Hindlimb muscle (tissue), 1 donor: ENCODE data around the gene ADAMTS17. TPM values are rescaled to one million over a fixed set of nuclear protein-coding genes. Genes with fewer than 3 reads are reported as not detected.

Source experiments
- DNase-seq: peaks from one replicate; pipeline ENCODE4 v3.0.0-alpha.2; 2013
- polyA plus RNA-seq: library from polyadenylated mRNA; unstranded; fragments of 120-200 nt; gene quantifications from one replicate; pipeline ENCODE4 v1.2.1, GENCODE V29; 2013; ENCODE audit not compliant: insufficient read length

ADAMTS17 gene
- polyA plus RNA-seq, 1 donor = 4.4 TPM

GRCh38 chr15:100124361-100124760 is 217.4 kb downstream of the ADAMTS17 start:
- no peak for DNase-seq

GRCh38 chr15:100123611-100124010 is 218.2 kb downstream of the ADAMTS17 start:
- DNase-seq = no peak

GRCh38 chr15:100121285-100121684 is 220.5 kb downstream of the ADAMTS17 start:
- DNase-seq = no peak

GRCh38 chr15:100120111-100120510 is 221.7 kb downstream of the ADAMTS17 start:
- no peak for DNase-seq

- no peak for DNase-seq
These were observed 223.2 kb downstream of the ADAMTS17 start for GRCh38 chr15:100118546-100118945.

GRCh38 chr15:100116416-100117190 is 225.2 kb downstream of the ADAMTS17 start:
- peak; percentile 63 for DNase-seq

GRCh38 chr15:100115711-100116090 is 226.1 kb downstream of the ADAMTS17 start:
- DNase-seq = no peak

GRCh38 chr15:100115066-100115710 is 226.6 kb downstream of the ADAMTS17 start:
- no peak for DNase-seq

GRCh38 chr15:100114571-100114970 is 227.2 kb downstream of the ADAMTS17 start:
- DNase-seq = no peak

- peak; percentile 70 for DNase-seq
These were observed 227.7 kb downstream of the ADAMTS17 start for GRCh38 chr15:100114100-100114499.

- peak; percentile 73 for DNase-seq
These were observed 228.3 kb downstream of the ADAMTS17 start for GRCh38 chr15:100113351-100114080.

- no peak for DNase-seq
These were observed 229.0 kb downstream of the ADAMTS17 start for GRCh38 chr15:100112636-100113305.

- DNase-seq = no peak
These were observed 229.7 kb downstream of the ADAMTS17 start for GRCh38 chr15:100112061-100112420.

- DNase-seq = peak; percentile 47
These were observed 230.4 kb downstream of the ADAMTS17 start for GRCh38 chr15:100111125-100112060.

GRCh38 chr15:100109486-100110035 is 232.2 kb downstream of the ADAMTS17 start:
- DNase-seq = no peak

GRCh38 chr15:100108846-100109245 is 232.9 kb downstream of the ADAMTS17 start:
- no peak for DNase-seq

- DNase-seq = no peak
These were observed 233.4 kb downstream of the ADAMTS17 start for GRCh38 chr15:100108346-100108745.

GRCh38 chr15:100107606-100108225 is 234.1 kb downstream of the ADAMTS17 start:
- no peak for DNase-seq

GRCh38 chr15:100107151-100107550 is 234.6 kb downstream of the ADAMTS17 start:
- DNase-seq = no peak

GRCh38 chr15:100106732-100107131 is 235.0 kb downstream of the ADAMTS17 start:
- DNase-seq = no peak

- no peak for DNase-seq
These were observed 236.7 kb downstream of the ADAMTS17 start for GRCh38 chr15:100105101-100105500.
